ENCODE data around the gene SNX8.
"Not testable (repeated sequence)": the region's sequence is repeated elsewhere in the genome, so short reads cannot be mapped to it uniquely, and the experiment has no call there.

Gene SNX8

DNA sequence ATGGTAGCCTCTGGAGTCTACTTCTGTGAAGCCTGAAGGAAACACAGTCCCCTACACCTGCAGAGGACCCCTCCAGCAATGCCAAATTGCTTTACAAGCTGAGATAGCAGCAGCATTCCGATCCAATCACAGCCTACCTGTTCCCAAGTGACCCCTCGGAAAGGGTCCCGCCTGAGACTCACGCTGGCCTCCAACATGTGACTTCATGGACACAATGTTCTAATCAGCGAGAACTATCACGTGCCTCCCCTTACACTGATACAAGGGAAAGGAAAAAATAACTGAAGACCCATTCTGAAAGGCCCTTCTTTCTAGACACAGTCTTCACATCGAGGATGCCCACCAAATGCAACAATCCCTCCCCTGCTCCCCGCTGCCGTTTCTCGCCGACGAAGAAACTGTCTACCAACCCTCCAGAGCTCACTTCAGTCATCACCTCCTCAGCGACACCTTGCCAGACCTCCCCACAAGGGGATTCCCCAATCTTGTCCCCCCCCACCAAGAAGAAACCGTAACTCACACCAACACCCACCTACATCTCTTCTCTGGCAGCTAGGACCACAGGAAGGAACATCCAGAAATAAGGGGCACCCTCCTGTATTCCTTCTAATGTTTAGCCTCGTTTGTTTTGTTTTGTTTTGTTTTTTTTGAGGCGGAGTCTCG is 1.8 kb downstream of the SNX8 start:
- peaks cover 64% of the 10 kb centered on the region for H3K4me1 ChIP-seq
- peak overlapping the region; percentile 22; the same call in 1 of the 2 replicates for H3K27ac ChIP-seq
- no peak overlapping the region for H3K4me3 ChIP-seq
- no peak for TF ChIP-seq Cebpa-rat (IDR thresholded peaks at IDR 0.05)
- H3K9me3 ChIP-seq, result no peaks in the 10 kb centered on the region
- peaks cover 18% of the 10 kb centered on the region for H3K36me3 ChIP-seq
- peak overlapping the region; percentile 96 for H3K4me2 ChIP-seq
- H4K20me1 ChIP-seq, result peaks cover 15% of the 10 kb centered on the region
- 0 out of 2 replicates have a peak overlapping the region, but pooled peaks have one; percentile 10 for H3K9ac ChIP-seq
- no peaks in the 10 kb centered on the region for H3K27me3 ChIP-seq

DNA sequence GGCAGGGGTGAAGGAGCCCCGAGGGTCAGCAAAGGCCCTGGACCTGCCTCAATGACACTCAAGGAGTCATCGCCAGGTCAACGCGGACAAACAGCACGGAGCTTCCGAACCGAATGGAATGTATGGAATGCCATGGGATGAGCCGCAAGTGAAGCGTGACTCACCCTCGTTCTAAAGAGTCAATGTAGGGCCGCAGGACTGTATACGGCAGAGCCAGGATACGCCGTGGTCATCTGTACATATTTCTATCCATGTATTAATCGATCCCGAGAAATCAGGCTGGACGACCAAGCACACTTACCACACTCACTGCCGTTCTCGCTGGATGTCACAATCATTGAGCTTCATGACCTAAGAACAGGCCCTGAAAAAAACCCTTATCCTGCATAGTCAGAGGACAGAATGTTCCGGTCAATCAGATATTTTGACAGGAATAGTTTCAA is 4.3 kb downstream of the SNX8 start:
- H4K20me1 ChIP-seq, result peaks cover 20% of the 10 kb centered on the region
- no peak overlapping the region for H3K4me3 ChIP-seq
- no peak overlapping the region for H3K27ac ChIP-seq
- no peak overlapping the region for H3K4me2 ChIP-seq
- H3K9ac ChIP-seq, result no peak overlapping the region
- H3K36me3 ChIP-seq, result peaks cover 18% of the 10 kb centered on the region
- H3K4me1 ChIP-seq, result peaks cover 66% of the 10 kb centered on the region
- H3K9me3 ChIP-seq, result no peaks in the 10 kb centered on the region
- no peaks in the 10 kb centered on the region for H3K27me3 ChIP-seq
- no peak for TF ChIP-seq Cebpa-rat (IDR thresholded peaks at IDR 0.05)

DNA sequence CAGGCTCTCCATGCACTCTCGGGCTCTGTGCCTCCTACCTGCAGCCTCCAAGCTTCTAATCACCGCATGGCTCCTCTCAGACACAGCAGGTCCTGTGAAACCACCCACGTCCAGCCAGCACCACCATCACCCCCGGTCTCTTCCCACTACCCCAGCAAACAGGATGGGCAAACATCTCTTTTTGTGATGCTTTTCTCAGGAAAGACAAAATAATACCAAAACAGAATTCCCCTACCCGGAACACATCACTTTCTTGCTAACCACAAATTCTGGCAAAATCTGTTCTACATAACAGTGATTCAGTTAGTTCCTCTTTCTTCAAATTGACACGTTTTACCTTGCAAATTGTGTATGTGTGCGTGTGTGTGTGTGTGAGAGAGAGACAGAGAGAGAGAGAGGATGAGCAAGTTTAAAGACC is 6.5 kb downstream of the SNX8 start:
- H3K9me3 ChIP-seq, result peaks cover 6% of the 10 kb centered on the region
- no peaks in the 10 kb centered on the region for H3K27me3 ChIP-seq
- peaks cover 22% of the 10 kb centered on the region for H4K20me1 ChIP-seq
- H3K9ac ChIP-seq, result 0 out of 2 replicates have a peak overlapping the region, but pooled peaks have one; percentile 16
- H3K4me1 ChIP-seq, result peaks cover 62% of the 10 kb centered on the region
- peaks cover 18% of the 10 kb centered on the region for H3K36me3 ChIP-seq
- peak overlapping the region; percentile 72 for H3K4me2 ChIP-seq
- TF ChIP-seq Cebpa-rat (IDR thresholded peaks at IDR 0.05), result no peak
- H3K4me3 ChIP-seq, result no peak overlapping the region
- peak overlapping the region; percentile 44; the same call in 1 of the 2 replicates for H3K27ac ChIP-seq

DNA sequence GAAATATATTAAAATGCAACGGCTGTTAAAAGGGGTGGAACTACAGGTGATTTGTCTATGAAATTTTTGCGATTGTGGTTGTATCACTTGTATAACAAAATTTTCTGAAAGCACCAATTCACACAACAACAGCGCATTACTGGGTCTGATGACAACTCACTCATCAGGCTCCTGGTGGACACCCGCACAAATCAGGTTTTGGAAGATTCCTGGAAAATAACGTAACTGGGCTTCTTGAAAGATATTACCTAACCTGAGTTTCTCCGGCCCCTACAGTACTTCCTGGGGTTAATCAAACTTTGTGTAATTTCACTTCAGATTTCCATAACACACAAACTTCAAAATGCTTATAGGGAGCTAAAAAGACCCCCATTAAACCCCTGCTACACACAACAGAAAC is 7.6 kb downstream of the SNX8 start:
- Histone ChIP-seq H4K20me1 (peaks cover 13% of the 10 kb centered on the region; the same call in 1 of the 2 replicates), H3K9ac (no peak overlapping the region), H3K27me3 (no peaks in the 10 kb centered on the region), H3K9me3 (peaks cover 12% of the 10 kb centered on the region), H3K4me2 (peak overlapping the region; percentile 72; the same call in 1 of the 2 replicates), H3K27ac (no peak overlapping the region), H3K4me3 (no peak overlapping the region), H3K36me3 (peaks cover 18% of the 10 kb centered on the region), H3K4me1 (peaks cover 55% of the 10 kb centered on the region)
- no peak for TF ChIP-seq Cebpa-rat (IDR thresholded peaks at IDR 0.05)

DNA sequence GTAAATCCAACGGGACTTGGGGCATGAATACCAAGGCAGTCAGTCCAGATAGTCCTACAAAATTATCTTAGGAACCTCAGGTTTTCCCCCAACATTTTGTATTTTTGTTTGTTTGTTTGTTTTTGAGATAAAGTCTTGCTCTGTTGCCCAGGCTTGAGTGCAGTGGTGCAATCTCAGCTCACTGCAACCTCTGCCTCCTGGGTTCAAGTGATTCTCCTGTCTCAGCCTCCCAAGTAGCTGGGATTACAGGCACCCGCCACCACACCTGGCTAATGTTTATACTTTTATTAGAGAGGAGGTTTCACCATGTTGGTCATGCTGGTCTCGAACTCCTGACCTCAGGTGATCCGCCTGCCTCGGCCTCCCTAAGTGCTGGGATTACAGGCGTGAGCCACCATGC is 9.0 kb downstream of the SNX8 start:
- Histone ChIP-seq H3K27ac (0 out of 2 replicates have a peak overlapping the region, but pooled peaks have one; percentile 22), H3K4me1 (peaks cover 55% of the 10 kb centered on the region), H3K4me2 (peak overlapping the region; percentile 26), H3K9me3 (peaks cover 12% of the 10 kb centered on the region), H3K36me3 (peaks cover 15% of the 10 kb centered on the region), H4K20me1 (peaks cover 13% of the 10 kb centered on the region; the same call in 1 of the 2 replicates)
- H3K9ac ChIP-seq, H3K27me3 ChIP-seq, H3K4me3 ChIP-seq: not testable (repeated sequence)

DNA sequence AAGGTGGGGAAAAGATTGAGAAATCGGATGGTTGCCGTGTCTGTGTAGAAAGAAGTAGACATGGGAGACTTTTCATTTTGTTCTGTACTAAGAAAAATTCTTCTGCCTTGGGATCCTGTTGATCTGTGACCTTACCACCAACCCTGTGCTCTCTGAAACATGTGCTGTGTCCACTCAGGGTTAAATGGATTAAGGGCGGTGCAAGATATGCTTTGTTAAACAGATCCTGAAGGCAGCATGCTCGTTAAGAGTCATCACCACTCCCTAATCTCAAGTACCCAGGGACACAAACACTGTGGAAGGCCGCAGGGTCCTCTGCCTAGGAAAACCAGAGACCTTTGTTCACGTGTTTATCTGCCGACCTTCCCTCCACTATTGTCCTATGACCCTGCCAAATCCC is 10.7 kb downstream of the SNX8 start:
- not testable (repeated sequence) for H3K36me3 ChIP-seq

DNA sequence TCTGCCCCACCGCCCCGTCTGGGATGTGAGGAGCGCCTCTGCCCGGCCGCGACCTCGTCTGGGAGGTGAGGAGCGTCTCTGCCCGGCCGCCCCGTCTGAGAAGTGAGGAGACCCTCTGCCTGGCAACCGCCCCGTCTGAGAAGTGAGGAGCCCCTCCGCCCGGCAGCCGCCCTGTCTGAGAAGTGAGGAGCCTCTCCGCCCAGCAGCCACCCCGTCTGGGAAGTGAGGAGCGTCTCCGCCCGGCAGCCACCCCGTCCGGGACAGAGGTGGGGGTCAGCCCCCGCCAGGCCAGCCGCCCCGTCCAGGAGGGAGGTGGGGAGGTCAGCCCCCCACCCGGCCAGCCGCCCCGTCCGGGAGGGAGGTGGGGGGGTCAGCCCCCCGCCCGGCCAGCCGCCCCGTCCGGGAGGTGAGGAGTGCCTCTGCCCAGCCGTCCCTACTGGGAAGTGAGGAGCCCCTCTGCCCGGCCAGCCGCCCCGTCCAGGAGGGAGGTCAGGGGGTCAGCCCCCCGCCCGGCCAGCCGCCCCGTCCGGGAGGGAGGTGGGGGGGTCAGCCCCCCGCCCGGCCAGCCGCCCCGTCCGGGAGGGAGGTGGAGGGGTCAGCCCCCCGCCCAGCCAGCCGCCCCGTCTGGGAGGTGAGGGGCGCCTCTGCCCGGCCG is 11.4 kb downstream of the SNX8 start:
- H3K27ac ChIP-seq, H3K9ac ChIP-seq, H3K36me3 ChIP-seq, H3K4me2 ChIP-seq, H3K27me3 ChIP-seq, H3K4me3 ChIP-seq: not testable (repeated sequence)
- H4K20me1 ChIP-seq, result peaks cover 12% of the 10 kb centered on the region; the same call in 1 of the 2 replicates
- peaks cover 67% of the 10 kb centered on the region for H3K4me1 ChIP-seq
- H3K9me3 ChIP-seq, result peaks cover 12% of the 10 kb centered on the region

More for the DNA sequence above, 10.7 kb downstream of the SNX8 start:
- Histone ChIP-seq H3K4me1 (peaks cover 67% of the 10 kb centered on the region), H3K9me3 (peaks cover 12% of the 10 kb centered on the region), H4K20me1 (peaks cover 13% of the 10 kb centered on the region; the same call in 1 of the 2 replicates)
- H3K9ac ChIP-seq, H3K4me3 ChIP-seq, H3K27me3 ChIP-seq, H3K4me2 ChIP-seq, H3K27ac ChIP-seq: not testable (repeated sequence)

DNA sequence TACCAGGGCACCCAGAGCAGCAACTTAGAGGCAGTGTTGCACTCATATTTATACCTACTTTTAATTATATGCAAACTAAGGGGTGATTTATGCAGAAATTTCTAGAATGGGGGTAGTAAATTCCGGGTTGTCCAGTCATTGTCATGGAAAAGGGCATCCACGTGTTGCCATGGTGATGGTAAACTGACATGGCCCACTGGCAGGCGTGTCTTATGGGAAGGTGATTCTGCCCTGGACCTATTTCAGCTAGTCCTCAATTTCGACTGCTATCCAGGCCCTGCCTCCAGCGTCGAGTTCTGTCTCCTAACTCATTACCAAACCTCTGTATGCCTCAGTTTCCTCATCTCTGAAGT is 12.8 kb downstream of the SNX8 start:
- Histone ChIP-seq H3K4me1 (peaks cover 67% of the 10 kb centered on the region), H3K4me3 (no peak overlapping the region), H4K20me1 (peaks cover 5% of the 10 kb centered on the region; the same call in 1 of the 2 replicates), H3K9ac (0 out of 2 replicates have a peak overlapping the region, but pooled peaks have one; percentile 40), H3K4me2 (peak overlapping the region; percentile 91), H3K9me3 (peaks cover 12% of the 10 kb centered on the region), H3K27me3 (no peaks in the 10 kb centered on the region), H3K27ac (0 out of 2 replicates have a peak overlapping the region, but pooled peaks have one; percentile 22), H3K36me3 (no peaks in the 10 kb centered on the region)
- TF ChIP-seq Cebpa-rat (IDR thresholded peaks at IDR 0.05), result no peak

DNA sequence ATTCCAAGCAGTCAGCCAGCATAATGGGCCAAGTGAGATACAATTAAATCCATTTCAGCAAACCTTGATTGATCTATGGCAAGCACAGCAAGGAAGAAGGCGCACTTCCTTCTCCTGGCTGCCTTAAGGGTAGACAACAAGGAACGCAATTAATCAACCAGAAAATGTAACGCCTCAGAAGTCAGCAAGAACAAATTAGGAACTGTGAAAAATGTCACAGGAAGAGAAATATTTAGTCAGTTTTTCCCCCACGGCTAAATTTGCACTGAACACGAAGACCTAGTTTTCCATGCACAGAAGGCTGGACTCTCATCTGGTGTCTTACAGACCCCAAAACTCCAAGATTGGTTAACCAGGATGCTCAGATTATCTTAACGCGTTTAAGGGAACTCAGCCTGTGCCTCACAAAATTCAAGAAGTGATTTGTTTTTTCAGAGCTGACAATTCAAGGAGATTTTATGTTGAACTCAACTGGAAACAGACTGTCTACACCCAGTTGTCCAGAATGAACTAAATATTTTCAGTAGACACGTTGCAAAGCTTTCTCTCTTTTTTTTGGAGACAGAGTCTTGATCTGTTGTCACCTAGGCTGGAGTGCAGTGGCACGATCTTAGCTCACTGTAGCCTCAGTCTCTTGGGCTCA is 14.2 kb downstream of the SNX8 start:
- peak overlapping the region; percentile 64 for H3K27ac ChIP-seq
- H3K36me3 ChIP-seq, result no peaks in the 10 kb centered on the region
- H4K20me1 ChIP-seq, result peaks cover 3% of the 10 kb centered on the region; the same call in 1 of the 2 replicates
- no peaks in the 10 kb centered on the region for H3K27me3 ChIP-seq
- peak overlapping the region; percentile 46 for H3K9ac ChIP-seq
- peak overlapping the region; percentile 54 for H3K4me3 ChIP-seq
- peaks cover 12% of the 10 kb centered on the region for H3K9me3 ChIP-seq
- H3K4me2 ChIP-seq, result peak overlapping the region; percentile 91
- H3K4me1 ChIP-seq, result peaks cover 78% of the 10 kb centered on the region
- no peak for TF ChIP-seq Cebpa-rat (IDR thresholded peaks at IDR 0.05)
